ENCODE data around the gene SPHK1. TPM values are rescaled to one million over a fixed set of nuclear protein-coding genes. Genes with fewer than 3 reads are reported as not detected.

Gene SPHK1
- total and polyA plus RNA-seq, 12 donors, result 1.7 to 20.8 (median 3.4) TPM

DNA sequence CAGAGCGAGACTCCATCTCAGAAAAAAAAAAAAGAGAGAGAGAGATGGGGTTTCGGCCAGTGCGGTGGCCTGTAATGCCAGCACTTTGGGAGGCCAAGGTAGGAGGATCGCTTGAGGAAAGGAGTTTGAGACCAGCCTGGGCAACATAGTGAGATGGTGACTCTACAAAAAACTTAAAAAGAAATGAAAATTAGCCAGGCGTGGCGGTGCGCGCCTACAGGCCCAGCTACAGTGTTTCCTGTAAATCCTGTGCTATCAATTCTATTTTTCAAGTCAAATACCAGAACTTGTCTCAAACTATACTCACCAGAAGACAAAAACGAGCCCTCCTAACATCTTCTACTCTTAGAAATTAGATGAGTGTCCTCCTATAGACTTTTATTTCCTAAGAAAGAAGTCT is 49.3 kb downstream of the SPHK1 start:
- peak overlapping the region in 2 of 10 donors; percentile 15 to 31 for H3K27ac ChIP-seq
- no peaks in the 10 kb centered on the region for H3K27me3 ChIP-seq
- 97 to 98% methylated on average over 9 of the region's 9 CpGs for WGBS, 2 donors
- H3K9me3 ChIP-seq, result no peaks in the 10 kb centered on the region
- H3K4me3 ChIP-seq, result no peak overlapping the region
- TF ChIP-seq, protein P1, sequence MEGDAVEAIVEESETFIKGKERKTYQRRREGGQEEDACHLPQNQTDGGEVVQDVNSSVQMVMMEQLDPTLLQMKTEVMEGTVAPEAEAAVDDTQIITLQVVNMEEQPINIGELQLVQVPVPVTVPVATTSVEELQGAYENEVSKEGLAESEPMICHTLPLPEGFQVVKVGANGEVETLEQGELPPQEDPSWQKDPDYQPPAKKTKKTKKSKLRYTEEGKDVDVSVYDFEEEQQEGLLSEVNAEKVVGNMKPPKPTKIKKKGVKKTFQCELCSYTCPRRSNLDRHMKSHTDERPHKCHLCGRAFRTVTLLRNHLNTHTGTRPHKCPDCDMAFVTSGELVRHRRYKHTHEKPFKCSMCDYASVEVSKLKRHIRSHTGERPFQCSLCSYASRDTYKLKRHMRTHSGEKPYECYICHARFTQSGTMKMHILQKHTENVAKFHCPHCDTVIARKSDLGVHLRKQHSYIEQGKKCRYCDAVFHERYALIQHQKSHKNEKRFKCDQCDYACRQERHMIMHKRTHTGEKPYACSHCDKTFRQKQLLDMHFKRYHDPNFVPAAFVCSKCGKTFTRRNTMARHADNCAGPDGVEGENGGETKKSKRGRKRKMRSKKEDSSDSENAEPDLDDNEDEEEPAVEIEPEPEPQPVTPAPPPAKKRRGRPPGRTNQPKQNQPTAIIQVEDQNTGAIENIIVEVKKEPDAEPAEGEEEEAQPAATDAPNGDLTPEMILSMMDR (IDR thresholded peaks at IDR 0.05), result no peak
- ATAC-seq (no peak), DNase-seq (no peak)
- H3K36me3 ChIP-seq, result peaks cover 0 to 5% (median 0%) of the 10 kb centered on the region in 9 donors
- intact Hi-C loops (cut with DNase I), result no loop called here
- H3K4me1 ChIP-seq, result peaks cover under 1 to 75% (median 43%) of the 10 kb centered on the region in 9 donors

DNA sequence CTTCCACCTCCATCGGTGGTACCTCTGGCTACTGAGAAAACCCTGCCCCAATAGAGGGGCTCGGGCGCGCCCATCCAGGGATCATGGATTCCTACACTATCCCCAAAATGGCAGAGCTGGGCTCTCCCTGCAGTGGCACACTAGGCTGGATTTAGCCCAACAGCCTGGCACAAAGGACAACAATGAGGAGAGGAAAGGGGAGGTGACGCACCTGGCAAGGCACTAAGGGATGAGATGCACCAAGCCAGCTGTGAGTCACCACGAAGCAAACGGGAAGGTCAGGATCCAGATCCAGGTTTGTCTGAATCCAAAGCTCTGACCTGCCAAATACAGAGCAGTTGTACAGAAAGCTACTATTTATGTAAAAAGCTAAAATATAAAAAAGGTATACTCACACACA is 50.5 kb downstream of the SPHK1 start:
- TF ChIP-seq, protein P1 (IDR thresholded peaks at IDR 0.05), result no peak
- intact Hi-C loops (cut with DNase I), result no loop called here
- peaks cover 0 to 5% (median 0%) of the 10 kb centered on the region in 9 donors for H3K36me3 ChIP-seq
- H3K4me3 ChIP-seq, result no peak overlapping the region
- H3K4me1 ChIP-seq, result peaks cover 0 to 74% (median 49%) of the 10 kb centered on the region in 9 donors
- no peaks in the 10 kb centered on the region for H3K9me3 ChIP-seq
- WGBS, 2 donors, result 83 to 84% methylated on average over 7 of the region's 7 CpGs
- no peaks in the 10 kb centered on the region for H3K27me3 ChIP-seq
- ATAC-seq (peak in 5 of 8 donors; percentile 16 to 78 (median 43)), DNase-seq (no peak)
- peak overlapping the region in 3 of 10 donors; percentile 2 to 31 (median 15) for H3K27ac ChIP-seq

DNA sequence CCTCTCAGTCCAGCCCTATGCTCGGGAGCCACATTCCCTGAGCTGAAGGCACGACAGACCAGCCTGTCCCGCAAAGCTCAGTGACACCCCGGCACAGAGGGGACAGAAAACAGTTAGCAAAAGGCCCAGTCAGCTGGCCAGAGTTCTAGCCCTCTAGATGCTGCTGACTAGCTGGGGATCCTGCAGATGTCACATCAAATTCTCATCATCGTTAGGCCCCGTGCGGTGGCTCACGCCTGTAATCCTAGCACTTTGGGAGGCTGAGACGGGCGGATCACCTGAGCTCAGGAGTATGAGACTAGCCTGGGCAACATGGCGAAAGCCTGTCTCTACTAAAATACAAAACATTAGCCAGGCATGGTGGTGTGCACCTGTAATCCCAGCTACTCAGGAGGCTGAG is 51.3 kb downstream of the SPHK1 start:
- 90 to 91% methylated on average over 11 of the region's 11 CpGs for WGBS, 2 donors

More for the DNA sequence above, 51.3 kb downstream of the SPHK1 start:
- ATAC-seq, result no peak
- no peak for DNase-seq
- intact Hi-C loops (cut with DNase I), result no loop called here
- Histone ChIP-seq H3K9me3 (no peaks in the 10 kb centered on the region), H3K36me3 (peaks cover 0 to 5% (median 0%) of the 10 kb centered on the region in 9 donors), H3K4me3 (no peak overlapping the region), H3K27me3 (no peaks in the 10 kb centered on the region), H3K4me1 (peaks cover 1 to 76% (median 54%) of the 10 kb centered on the region in 9 donors), H3K27ac (peak overlapping the region in 3 of 10 donors; percentile 20 to 35 (median 21))
- TF ChIP-seq, protein P1 (IDR thresholded peaks at IDR 0.05), result no peak

Other genes starting within 250 kb of the SPHK1 start
- not detected for gene FOXJ1, start 243.4 kb upstream of the SPHK1 start, total RNA-seq
- gene FOXJ1, start 243.4 kb upstream of the SPHK1 start, polyA plus RNA-seq, result under 1 TPM in 1 of 2 donors, not detected in 1; 0.03 TPM
- gene RNF157, start 144.1 kb upstream of the SPHK1 start, total RNA-seq, result 10 to 100 TPM in 2 of 10 donors, 1 to 10 TPM in 8; 1.3 to 18.8 (median 3.4) TPM
- gene RNF157, start 144.1 kb upstream of the SPHK1 start, polyA plus RNA-seq, result 1 to 10 TPM; 2.2 to 6.9 TPM
- gene UBALD2, start 119.3 kb upstream of the SPHK1 start, total RNA-seq, result 10 to 100 TPM; 22.2 to 50.7 (median 27.6) TPM
- gene UBALD2, start 119.3 kb upstream of the SPHK1 start, polyA plus RNA-seq, result 10 to 100 TPM; 13.3 to 20.6 TPM
- gene QRICH2, start 76.3 kb upstream of the SPHK1 start, total RNA-seq, result 1 to 10 TPM in 9 of 10 donors, under 1 TPM in 1; 0.98 to 2.7 (median 1.6) TPM
- gene QRICH2, start 76.3 kb upstream of the SPHK1 start, polyA plus RNA-seq, result 1 to 10 TPM; 2.6 to 8.9 TPM
- 10 to 100 TPM; 27.6 to 43.7 (median 34.7) TPM for gene PRPSAP1, start 30.7 kb upstream of the SPHK1 start, total RNA-seq
- gene PRPSAP1, start 30.7 kb upstream of the SPHK1 start, polyA plus RNA-seq, result 10 to 100 TPM; 26.4 to 30.5 TPM
- 10 to 100 TPM; 31.0 to 39.0 (median 36.9) TPM for gene UBE2O, start 68.5 kb downstream of the SPHK1 start, total RNA-seq
- gene UBE2O, start 68.5 kb downstream of the SPHK1 start, polyA plus RNA-seq, result 10 to 100 TPM in 1 of 2 donors, 1 to 10 TPM in 1; 9.1 to 22.5 TPM
- gene AANAT, start 83.0 kb downstream of the SPHK1 start, total RNA-seq, result under 1 TPM in 1 of 10 donors, not detected in 9; 0.98 TPM
- under 1 TPM in 1 of 2 donors, not detected in 1; 0.73 TPM for gene AANAT, start 83.0 kb downstream of the SPHK1 start, polyA plus RNA-seq
- 10 to 100 TPM in 4 of 10 donors, 1 to 10 TPM in 6; 6.5 to 33.1 (median 7.7) TPM for gene RHBDF2, start 116.8 kb downstream of the SPHK1 start, total RNA-seq
- gene RHBDF2, start 116.8 kb downstream of the SPHK1 start, polyA plus RNA-seq, result 10 to 100 TPM; 13.5 to 27.0 TPM
- 10 to 100 TPM in 9 of 10 donors, 1 to 10 TPM in 1; 9.3 to 50.5 (median 17.9) TPM for gene CYGB, start 153.1 kb downstream of the SPHK1 start, total RNA-seq
- gene CYGB, start 153.1 kb downstream of the SPHK1 start, polyA plus RNA-seq, result 10 to 100 TPM; 36.0 to 57.7 TPM
- 1 to 10 TPM; 1.5 to 5.4 (median 2.4) TPM for gene PRCD, start 155.4 kb downstream of the SPHK1 start, total RNA-seq
- 10 to 100 TPM in 1 of 2 donors, 1 to 10 TPM in 1; 3.7 to 17.3 TPM for gene PRCD, start 155.4 kb downstream of the SPHK1 start, polyA plus RNA-seq
- gene ST6GALNAC2, start 201.3 kb downstream of the SPHK1 start, total RNA-seq, result 1 to 10 TPM; 3.7 to 8.4 (median 6.1) TPM
- 1 to 10 TPM; 1.5 to 4.5 TPM for gene ST6GALNAC2, start 201.3 kb downstream of the SPHK1 start, polyA plus RNA-seq